LoVo (cell line): ENCODE results near the gene PDLIM4.

Source experiments
- DNase-seq: peaks from one replicate; pipeline ENCODE4 v3.0.0-alpha.2; 2016; ENCODE audit warnings: low spot score

The PDLIM4 gene

GRCh38 chr5:132253452-132254320 is 3.8 kb upstream of the PDLIM4 start:
- DNase-seq = no peak

- DNase-seq = no peak
These were observed 3.0 kb upstream of the PDLIM4 start for GRCh38 chr5:132254321-132254977.

GRCh38 chr5:132256086-132256782 is 1.3 kb upstream of the PDLIM4 start:
- DNase-seq = no peak

- DNase-seq = no peak
These were observed 739 bp upstream of the PDLIM4 start for GRCh38 chr5:132256783-132257130.

- DNase-seq = no peak
These were observed 889 bp downstream of the PDLIM4 start for GRCh38 chr5:132258102-132259068.

- no peak for DNase-seq
These were observed 1.8 kb downstream of the PDLIM4 start for GRCh38 chr5:132259069-132259851.

- peak; percentile 26 for DNase-seq
These were observed 2.6 kb downstream of the PDLIM4 start for GRCh38 chr5:132260051-132260450.

GRCh38 chr5:132260714-132261551 is 3.4 kb downstream of the PDLIM4 start:
- peak; percentile 72 for DNase-seq

GRCh38 chr5:132261881-132262845 is 4.7 kb downstream of the PDLIM4 start:
- DNase-seq = no peak

GRCh38 chr5:132262882-132263547 is 5.5 kb downstream of the PDLIM4 start:
- DNase-seq = no peak

- peak; percentile 23 for DNase-seq
These were observed 6.2 kb downstream of the PDLIM4 start for GRCh38 chr5:132263548-132264261.

GRCh38 chr5:132264546-132265335 is 7.2 kb downstream of the PDLIM4 start:
- no peak for DNase-seq

- DNase-seq = peak; percentile 87
These were observed 8.0 kb downstream of the PDLIM4 start for GRCh38 chr5:132265336-132266030.

- peak; percentile 49 for DNase-seq
These were observed 8.7 kb downstream of the PDLIM4 start for GRCh38 chr5:132266031-132266835.

GRCh38 chr5:132266836-132267160 is 9.3 kb downstream of the PDLIM4 start:
- no peak for DNase-seq
